NCI-H748 (cell line): ENCODE data around the gene PLAAT4.
"Not testable (repeated sequence)": the region's sequence is repeated elsewhere in the genome, so short reads cannot be mapped to it uniquely, and the experiment has no call there.

ENCODE experiments used
- DNase-seq: peaks from one replicate; lab custom pipeline; 2025; ENCODE audit not compliant: unreplicated experiment; lab: John Stamatoyannopoulos, UW

Gene PLAAT4

GRCh38 chr11:63510360-63511047 is 26.1 kb upstream of the PLAAT4 start:
- no peak for DNase-seq

GRCh38 chr11:63511048-63511748 is 25.4 kb upstream of the PLAAT4 start:
- DNase-seq = no peak

GRCh38 chr11:63512816-63513215 is 23.8 kb upstream of the PLAAT4 start:
- no peak for DNase-seq

- DNase-seq = no peak
These were observed 20.5 kb upstream of the PLAAT4 start for GRCh38 chr11:63516109-63516508.

- no peak for DNase-seq
These were observed 19.5 kb upstream of the PLAAT4 start for GRCh38 chr11:63517156-63517555.

GRCh38 chr11:63518548-63518947 is 18.1 kb upstream of the PLAAT4 start:
- no peak for DNase-seq

- DNase-seq = no peak
These were observed 15.9 kb upstream of the PLAAT4 start for GRCh38 chr11:63520606-63521170.

GRCh38 chr11:63521896-63522295 is 14.7 kb upstream of the PLAAT4 start:
- no peak for DNase-seq

- DNase-seq = no peak
These were observed 13.5 kb upstream of the PLAAT4 start for GRCh38 chr11:63523151-63523550.

- no peak for DNase-seq
These were observed 8.9 kb upstream of the PLAAT4 start for GRCh38 chr11:63527667-63528066.

- not testable (repeated sequence) for DNase-seq
These were observed 8.5 kb upstream of the PLAAT4 start for GRCh38 chr11:63528156-63528555.

- DNase-seq = not testable (repeated sequence)
These were observed 7.8 kb upstream of the PLAAT4 start for GRCh38 chr11:63528729-63529278.

- DNase-seq = not testable (repeated sequence)
These were observed 7.2 kb upstream of the PLAAT4 start for GRCh38 chr11:63529373-63529772.

- no peak for DNase-seq
These were observed 6.6 kb upstream of the PLAAT4 start for GRCh38 chr11:63530021-63530420.

- DNase-seq = not testable (repeated sequence)
These were observed 5.4 kb upstream of the PLAAT4 start for GRCh38 chr11:63531074-63531792.

GRCh38 chr11:63532117-63532516 is 4.5 kb upstream of the PLAAT4 start:
- no peak for DNase-seq

- DNase-seq = no peak
These were observed 3.7 kb upstream of the PLAAT4 start for GRCh38 chr11:63532799-63533475.

GRCh38 chr11:63534076-63534475 is 2.5 kb upstream of the PLAAT4 start:
- DNase-seq = no peak

- DNase-seq = no peak
These were observed 1.6 kb upstream of the PLAAT4 start for GRCh38 chr11:63534895-63535461.

GRCh38 chr11:63535734-63536133 is 874 bp upstream of the PLAAT4 start:
- no peak for DNase-seq
